Inflammatory macrophage (primary cell): ENCODE data around the gene CDH16.

Source experiments
- DNase-seq, 2 donors: peaks; one replicate each; pipeline ENCODE4 v3.0.0-alpha.2; 2020 to 2022

CDH16 gene

DNA sequence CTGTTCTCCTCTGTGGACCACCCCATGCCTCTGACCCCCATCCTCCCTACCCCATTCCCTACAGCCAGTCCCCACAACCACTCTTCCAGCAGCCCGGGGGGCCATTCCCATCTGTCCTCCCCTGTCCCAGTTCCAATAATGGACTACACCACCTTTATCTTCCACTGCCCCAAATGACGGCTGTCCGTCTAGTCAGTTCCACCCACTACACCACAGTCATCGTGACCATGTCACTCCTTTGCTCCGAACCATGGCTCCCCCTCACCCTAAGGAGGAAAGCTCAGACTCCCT, 23.1 kb downstream of the CDH16 start:
- DNase-seq: no peak

DNA sequence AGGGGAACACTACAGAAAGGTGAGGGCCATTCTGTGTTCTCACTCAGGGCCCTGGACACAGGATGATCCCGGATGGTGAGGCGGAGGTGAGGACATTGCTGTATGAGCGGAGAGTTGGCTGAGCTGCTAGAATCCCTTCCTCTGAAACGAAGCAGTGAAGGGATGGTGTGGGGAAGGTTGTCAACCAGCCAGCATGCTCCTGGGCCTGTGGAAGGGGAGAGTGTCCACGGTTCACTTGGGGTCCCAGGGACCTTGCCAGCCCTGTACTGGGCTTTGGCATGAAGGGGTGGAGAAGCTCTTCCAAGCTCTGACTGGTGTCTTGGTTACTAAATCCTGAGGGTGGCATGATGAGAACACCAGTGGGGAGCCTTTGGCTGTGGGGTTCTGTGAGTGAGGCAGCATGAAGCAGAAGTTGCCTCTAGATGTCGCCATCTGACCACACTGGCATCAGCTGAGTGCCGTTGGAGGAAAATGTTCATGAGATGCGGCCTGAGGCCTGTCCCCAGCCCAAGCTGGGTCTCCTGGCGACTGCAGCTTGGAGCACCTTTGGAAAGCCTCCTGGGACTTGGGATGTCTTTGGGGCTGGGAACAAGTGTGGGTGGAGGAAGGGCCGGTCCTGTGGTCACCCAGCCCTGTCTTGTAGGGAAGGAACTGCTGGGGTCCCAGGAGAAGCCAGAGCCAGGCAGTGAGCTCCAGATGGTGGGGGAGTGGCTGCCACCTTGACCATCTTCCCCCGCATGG, 23.6 kb downstream of the CDH16 start:
- DNase-seq: peak; percentile 79 to 83

DNA sequence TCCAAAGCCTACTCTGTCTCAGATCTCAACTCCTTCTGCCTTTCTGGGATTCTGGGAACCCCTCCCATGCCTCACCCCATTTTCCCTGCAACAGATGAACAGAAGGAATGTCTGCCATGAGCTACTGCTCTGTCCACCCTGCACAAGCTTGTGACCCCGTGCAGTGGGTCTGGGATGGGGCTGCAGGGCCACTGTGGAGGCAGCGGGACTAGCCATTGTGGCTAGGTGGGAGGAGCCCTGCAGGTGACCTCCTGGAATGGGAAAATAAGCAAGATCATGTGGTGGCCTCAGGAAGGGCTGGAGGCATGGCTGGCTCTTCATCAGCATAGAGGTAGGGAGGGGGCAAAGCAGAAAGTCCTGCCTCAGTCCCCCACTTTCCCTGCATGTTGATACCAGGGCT, 24.6 kb downstream of the CDH16 start:
- no peak for DNase-seq

DNA sequence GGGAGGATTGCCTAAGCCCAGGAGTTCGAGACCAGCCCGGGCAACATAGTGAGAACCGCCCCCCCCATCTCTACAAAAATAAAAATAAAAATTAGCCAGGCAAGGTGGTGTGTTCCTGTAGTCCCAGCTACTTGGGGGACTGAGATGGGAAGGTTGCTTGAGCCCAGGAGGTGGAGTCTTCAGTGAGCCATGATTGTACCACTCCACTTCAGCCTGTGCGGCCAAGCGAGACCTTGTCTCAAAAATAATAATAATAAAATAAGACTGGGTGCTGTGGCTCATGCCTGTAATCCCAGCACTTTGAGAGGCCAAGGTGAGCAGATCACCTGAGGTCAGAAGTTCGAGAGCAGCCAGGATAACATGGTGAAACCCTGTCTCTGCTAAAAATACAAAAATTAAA, 26.9 kb downstream of the CDH16 start:
- DNase-seq: no peak

DNA sequence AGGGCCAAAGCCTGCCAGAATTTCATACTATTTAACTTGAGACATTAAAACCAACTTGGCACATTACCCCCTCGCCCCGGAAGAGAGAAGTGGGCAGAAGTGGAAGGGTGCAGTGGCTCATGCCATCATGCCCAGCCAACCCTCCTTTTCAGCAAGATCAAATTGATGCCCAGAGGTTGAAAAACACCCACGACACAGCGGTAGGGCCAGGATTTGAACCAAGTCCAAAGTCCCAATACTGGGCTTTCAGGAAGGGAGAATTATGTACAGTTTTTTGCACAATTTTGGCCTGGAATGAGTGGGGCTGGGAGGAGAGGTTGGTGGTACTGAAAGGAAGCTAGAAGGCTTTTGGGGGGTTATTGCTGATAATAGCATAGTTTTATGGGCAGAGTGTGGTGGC, 27.3 kb downstream of the CDH16 start:
- no peak for DNase-seq

DNA sequence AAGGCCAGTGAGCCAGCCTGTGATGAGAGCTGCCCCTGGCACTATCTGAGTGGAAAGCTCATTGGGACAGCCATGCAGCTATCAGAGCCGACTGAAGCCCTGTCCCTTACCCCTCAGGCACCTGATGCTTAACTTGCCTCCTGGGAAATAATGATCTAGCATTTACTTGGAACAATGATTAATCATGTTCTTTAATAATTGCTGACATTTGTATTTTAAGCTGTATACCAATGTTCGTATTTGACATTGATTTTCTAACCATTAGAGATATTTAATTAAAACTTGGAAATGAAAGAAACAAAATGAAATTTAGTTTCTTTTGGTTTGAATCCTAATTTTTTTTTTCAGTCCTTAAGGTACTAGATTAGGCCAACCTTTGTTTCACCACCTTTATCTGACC, 27.9 kb downstream of the CDH16 start:
- no peak for DNase-seq

DNA sequence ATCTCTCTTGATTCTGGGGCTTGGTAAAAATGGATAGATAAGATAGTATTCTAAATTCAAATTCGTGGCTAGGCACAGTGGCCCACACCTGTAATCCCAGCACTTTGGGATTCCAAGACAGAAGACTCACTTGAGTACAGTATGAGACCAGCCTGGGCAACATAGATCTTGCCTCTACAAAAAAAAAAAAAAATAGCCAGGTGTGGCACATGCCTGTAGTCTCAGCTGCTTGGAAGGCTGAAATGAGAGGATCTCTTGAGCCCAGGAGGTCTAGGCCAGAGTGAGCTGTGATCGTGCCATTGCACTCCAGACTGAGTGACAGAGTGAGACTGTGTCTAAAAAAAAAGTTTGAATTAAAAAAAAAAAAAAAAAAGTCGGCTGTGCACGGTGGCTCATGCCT, 29.1 kb downstream of the CDH16 start:
- no peak for DNase-seq

DNA sequence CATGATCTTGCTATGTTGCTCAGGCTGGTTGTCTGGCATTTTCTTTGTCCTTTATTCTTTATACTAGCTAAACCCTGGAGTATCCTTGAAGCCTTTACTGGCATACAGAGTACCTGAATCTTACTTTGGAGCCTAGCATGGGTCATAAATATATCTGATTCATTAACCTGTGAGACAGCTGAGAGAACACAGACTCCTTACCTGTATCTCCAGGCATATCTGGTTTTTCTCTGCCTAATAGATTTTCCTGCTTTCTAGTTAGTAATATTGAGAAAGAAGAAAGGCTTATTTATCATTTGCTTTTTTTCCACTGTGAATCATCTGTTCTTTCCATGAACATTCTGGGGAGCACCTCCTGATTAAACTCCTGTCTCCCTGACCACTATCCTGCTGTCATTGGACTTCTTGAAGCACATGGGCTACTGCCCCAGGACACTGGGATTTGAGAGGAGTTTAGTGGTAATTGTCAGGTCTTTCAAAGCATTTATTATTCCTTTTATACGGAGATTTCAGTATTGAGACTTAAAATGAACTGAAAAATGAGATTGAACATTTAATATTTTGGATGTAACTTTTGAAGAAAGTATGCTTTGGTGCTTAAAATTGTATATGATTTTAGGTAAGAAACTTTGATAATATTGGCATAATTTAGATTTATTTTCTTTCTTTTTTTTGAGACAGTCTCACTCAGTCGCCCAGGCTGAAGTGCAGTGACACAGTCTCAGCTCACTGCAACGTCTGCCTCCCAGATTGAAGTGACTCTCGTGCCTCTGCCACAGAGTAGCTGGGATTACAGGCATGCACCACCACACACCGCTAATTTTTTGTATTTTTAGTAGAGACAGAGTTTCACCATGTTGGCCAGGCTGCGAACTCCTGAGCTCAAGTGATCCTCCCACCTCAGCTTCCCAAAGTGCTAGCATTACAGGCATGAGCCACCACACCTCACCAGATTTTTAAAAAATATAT, 29.8 kb downstream of the CDH16 start:
- no peak for DNase-seq

DNA sequence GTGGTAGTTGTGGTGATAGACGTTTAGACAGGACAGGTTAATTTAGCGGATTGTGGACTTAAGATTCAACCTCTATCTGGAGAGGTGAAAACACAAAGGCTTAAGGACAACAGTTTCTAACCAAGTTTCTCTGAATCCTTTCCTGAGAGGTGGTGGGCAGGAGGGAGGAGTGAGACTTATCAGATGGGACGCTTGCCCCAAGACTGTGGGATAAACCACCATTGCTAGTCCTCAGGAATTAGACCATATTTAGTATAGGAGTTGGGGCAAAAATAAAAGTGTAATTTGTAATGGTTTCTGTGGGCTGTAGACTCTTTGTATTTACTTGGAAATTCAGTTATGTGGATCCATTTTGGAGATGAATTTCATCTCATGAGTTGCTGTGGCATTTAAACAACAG, 31.8 kb downstream of the CDH16 start:
- no peak for DNase-seq

DNA sequence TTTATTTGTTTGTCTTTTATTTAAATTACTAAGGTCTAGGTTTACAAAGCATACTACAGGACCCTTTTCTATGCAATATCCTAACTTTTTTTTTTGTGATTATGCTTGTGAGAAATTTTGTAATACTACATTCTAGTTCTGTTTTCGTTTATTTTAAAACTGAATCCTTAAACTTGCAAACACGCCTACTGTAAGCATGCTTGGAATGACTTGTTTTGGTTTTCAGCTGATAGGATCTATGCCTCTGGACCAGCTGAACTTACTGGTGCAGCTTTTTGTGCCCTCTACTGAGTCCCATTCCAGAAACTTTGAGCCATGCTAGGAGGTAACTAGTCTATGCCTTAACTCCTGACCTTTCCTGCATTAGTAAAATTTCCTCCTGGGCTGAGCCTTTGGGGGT, 32.4 kb downstream of the CDH16 start:
- no peak for DNase-seq

DNA sequence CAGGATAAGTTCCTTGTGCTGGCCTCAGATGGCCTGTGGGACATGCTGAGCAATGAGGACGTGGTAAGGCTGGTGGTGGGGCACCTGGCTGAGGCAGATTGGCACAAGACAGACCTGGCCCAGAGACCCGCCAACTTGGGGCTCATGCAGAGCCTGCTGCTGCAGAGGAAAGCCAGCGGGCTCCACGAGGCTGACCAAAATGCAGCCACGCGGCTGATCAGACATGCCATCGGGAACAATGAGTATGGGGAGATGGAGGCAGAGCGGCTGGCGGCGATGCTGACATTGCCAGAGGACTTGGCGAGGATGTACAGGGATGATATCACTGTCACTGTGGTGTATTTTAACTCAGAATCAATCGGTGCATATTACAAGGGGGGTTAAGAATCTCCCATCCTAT, 33.2 kb downstream of the CDH16 start:
- no peak for DNase-seq

DNA sequence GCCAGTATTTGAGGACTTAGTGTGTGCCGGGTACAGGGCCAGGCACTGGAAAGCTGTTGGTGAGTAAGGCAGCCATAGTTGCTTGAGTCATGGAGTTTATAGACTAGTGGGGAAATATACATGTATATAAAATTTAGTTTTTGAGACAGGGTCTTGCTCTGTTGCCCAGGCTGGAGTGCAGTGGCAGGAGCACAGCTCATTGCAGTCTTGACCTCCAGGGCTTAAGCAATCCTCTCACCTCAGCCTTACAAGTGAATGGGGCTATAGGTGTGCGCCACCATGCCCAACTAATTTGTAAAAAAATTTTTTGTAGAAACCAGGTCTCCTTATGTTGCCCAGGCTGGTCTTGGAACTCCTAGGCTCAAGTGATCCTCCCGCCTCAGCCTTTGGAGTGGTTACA, 36.0 kb downstream of the CDH16 start:
- DNase-seq: no peak

DNA sequence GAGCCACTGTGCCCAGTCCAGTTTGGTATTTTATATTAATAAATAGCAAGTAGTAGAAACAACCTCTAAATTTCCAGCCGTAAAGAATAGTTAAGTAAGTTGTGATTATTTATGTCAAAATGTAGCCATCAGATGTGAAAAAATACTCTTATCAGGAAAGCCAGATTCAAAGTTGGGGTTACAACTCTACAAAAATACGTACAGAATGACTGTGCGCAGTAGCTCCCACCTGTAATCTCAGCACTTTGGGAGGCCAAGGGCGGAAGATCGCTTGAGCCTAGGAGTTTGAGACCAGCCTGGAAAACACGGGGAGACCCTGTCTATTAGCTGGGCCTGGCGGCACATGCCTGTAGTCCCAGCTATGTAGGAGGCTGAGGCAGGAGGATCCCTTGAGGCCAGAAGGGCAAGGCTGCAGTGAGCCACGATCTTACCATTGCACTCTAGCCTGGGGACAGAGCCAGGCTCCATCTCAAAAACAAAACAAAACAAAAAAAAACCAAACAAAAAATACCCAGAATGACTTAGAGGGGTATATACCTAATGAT, 36.6 kb downstream of the CDH16 start:
- DNase-seq: no peak

DNA sequence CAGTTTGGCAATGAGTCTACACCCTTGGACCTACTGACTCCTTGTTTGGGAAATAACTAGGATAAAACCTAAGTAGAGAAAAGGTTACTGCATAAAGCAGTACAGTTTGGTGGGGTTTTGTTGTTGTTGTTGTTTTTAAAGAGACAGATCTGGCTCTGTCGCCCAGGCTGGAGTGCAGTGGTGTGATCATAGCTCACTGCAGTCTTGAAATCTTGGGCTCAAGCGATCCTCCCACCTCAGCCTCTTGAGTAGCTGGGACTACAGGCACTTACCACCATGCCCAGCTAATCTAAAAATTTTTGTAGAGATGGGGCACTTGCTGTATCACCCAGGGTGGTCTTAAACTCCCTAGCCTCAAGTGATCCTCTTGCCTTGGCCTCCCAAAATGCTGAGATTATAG, 37.1 kb downstream of the CDH16 start:
- DNase-seq: no peak

DNA sequence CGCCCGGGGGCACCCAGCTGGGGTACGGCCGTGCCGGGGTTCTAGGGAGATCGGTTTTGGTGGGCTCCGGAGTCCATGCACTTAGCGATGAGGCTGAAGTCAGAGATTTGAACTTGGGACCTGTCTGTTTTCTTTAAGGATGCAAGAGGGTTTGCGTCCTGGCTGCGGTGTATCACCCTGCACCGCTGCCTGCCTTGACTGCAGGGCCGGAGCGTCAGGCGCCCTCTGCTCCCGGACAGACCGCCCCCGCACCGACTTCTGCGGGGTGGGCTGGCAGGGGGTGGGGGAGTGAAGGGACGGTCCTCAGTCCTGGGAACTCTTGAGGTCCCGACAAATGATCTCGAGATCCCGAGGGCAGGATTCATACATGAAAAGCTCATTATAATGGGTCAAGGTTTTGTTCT, 37.7 kb downstream of the CDH16 start:
- peak in 1 of 2 donors; percentile 21 for DNase-seq

DNA sequence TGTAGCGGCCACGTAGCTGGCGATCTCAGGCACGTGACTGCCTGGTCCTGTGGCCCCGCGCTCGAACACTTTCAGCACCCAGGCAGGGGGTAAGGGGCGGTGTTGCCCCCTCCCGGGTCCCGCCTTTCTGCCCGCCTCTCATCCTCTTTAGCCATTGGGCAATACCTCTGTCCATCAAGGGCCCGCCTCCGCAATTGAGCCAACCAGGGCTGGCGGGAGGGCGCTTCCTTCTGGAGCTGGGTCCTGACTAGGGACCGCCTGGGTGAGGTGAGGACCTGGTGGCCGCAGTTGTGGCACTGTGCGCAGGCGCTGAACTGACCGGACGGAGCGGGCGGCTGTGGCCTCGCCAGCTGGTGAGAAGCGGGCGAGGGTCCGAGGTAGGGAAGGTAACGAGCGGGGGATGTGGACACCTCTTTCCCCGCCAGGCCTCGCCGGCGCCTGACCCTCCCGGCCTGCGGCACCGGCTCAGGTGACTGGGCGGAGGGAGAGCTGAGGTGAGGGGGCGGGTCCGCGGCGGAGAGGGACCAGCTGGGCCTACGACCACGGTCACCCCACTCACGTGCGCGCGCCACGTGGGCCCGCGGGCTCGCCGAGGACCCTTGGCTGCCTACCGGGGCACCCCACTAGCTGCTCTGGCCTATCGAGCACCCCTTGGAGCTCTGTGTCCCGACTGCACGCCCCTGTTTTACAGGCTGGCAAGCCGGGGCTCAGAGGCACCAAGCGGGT, 38.2 kb downstream of the CDH16 start, which contains the start of gene PDP2:
TSS of gene PDP2 (plus strand) at position 228 of the 726 bp plus-strand sequence. CDS start 3,770 bp downstream, outside the sequence.
- DNase-seq: peak; percentile 90 to 93

DNA sequence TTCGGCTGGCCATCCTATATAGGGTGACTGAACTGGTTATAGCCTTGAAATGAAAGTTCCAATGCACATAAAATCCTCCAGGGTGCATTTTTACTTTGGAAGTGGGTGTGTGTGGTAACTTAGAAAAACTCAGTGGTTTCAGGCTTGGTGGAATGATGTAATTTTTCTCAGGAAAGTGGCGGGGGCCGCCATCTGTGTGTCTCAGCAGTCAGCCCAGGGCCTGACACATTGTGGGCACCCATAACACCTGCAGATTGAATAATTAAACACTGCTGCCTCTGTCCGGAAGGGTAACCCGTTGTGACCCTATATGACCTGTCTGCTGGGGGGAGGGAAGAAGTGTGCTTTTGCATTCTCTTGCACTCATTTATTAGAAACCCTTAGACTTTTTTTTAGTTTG, 40.6 kb downstream of the CDH16 start:
- peak; percentile 76 to 83 for DNase-seq

DNA sequence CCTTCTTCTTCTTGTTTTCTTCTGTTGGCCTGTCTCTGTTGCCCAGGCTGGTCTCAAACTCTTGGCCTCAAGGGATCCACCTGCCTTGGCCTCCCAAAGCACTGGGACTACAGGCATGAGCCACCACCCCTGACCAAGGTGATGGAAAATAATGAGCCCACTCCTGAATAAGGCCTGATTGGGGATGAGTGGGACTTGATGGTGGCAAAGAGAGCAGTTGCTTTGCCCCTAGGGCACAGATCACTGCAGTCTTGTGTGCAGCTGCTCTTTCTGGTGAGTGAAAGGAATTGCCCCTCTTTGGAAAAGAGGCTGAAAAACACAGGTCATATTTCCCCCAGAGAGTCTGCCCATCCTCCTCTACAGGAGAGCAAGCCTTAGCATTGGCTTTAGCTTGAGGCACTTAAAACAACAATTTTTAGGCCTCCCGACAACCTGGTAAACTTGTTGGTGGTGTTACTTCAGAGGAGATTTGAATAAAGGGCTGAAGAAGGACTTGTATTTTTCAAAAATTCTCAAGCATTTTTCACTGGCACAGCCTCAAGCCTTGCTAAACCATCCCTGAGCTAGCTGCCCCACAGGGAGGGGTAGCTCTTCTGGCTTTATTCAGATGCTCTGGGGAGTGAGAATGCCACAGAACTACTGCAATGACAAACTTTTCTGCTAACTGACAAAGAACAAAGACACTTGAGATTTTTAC, 44.5 kb downstream of the CDH16 start:
- no peak for DNase-seq

DNA sequence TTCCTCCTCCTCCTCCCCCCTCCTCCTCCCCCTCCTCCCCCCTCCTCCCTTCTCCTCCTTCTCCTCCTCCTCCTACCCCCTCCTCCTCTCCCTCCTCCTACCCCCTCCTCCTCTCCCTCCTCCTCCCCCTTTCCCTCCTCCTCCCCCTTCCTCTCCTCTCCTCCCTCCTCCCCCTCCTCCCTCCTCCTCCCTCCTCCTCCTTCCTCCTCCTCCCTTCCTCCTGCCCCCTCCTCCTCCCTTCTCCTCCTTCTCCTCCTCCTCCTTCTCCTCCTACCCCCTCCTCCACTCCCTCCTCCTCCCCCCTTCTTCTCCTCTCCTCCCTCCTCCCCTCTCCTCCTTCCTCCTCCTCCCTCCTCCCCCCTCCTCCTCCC, 45.0 kb downstream of the CDH16 start:
- no peak for DNase-seq

DNA sequence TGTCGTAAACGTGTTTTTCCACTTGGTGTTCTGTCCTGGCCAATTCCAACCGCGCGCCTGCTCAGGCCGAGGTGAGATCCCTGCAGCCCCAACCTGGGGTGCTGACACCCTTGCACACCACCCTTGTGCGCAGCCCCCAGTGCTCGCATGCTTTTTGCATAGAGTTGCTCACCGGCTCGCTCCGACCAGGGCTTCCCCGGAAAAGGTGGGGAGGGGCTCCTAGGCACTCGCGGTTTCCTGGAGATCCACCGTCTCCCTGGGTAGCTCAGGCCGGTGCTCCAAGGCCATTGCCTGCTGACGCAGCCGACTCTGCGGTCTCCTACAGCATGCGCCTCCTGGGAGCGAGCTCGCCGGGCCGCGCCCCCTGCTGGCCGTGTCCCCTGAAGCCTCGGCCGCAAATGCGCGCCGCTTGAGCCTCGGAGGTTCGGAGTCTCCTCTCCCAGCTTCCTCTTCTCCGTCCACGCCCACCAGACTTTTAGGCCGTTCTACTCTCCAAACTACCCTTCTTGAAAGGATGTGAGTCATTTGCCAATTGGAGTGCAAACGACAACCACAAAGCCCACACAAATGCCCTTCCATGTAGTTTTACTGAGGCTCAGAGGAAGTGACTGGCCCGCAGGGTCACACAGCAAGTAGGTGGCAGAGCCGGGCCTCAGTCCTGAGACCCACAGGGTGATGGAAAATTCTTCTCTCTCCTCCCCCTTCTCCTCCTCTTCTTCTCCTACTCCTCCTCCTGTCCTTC, 45.6 kb downstream of the CDH16 start:
- DNase-seq: peak; percentile 100

DNA sequence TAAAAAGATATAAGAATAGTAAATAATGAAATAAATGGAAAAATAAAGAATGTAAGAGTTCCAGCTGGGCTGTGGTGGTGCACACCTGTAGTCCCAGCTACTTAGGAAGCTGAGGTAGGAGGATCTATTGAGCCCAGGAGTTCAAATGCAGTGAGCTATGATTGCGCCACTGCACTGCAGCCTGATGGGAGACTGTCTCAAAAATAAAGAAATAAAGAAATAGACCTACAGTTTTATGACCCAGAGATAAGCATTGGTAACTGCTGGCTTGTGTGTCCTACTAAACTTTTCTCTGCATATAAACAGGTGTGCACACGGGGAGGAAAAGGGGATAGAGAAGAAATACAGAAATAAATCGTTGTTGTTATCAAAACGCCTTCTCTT, 46.1 kb downstream of the CDH16 start:
- no peak for DNase-seq

DNA sequence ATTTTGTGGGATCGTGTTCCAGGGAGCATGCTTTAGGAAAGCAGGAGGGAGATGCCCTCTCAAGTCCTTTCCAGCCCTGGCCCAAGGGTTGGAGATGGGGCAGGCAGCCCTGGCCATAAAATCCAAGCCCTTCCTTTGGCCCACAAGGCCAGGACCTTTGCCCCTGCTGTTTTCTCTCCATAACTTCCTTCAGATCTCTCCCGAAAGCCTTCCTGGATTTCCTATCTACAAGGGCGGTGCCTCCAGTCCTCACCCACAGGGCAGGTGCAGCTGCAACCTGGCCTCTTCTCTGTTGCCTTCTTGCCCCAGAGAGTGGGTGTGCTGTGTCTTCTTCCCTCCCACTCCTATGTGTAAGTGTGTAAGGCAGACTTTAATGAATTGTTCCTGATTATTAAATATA, 46.8 kb downstream of the CDH16 start:
- DNase-seq: no peak
